Measurements from ENCODE around the gene ACSS3.
"Not testable (repeated sequence)": the region's sequence is repeated elsewhere in the genome, so short reads cannot be mapped to it uniquely, and the experiment has no call there.

ACSS3 gene

GRCh38 chr12:81167694-81168093, 89.8 kb downstream of the ACSS3 start:
- no peak for DNase-seq (ENCODE audit: low read depth in 3 of 3)

- DNase-seq (ENCODE audit: low read depth in 3 of 3) = no peak
Measured at GRCh38 chr12:81168445-81168844, 90.6 kb downstream of the ACSS3 start.

- DNase-seq (ENCODE audit: low read depth in 3 of 3) = no peak
Measured at GRCh38 chr12:81170072-81170471, 92.2 kb downstream of the ACSS3 start.

- no peak for DNase-seq (ENCODE audit: low read depth in 3 of 3)
Measured at GRCh38 chr12:81172851-81173250, 95.0 kb downstream of the ACSS3 start.

- DNase-seq (ENCODE audit: low read depth in 3 of 3) = no peak
Measured at GRCh38 chr12:81174664-81175063, 96.8 kb downstream of the ACSS3 start.

- DNase-seq (ENCODE audit: low read depth in 3 of 3) = no peak
Measured at GRCh38 chr12:81176796-81177195, 98.9 kb downstream of the ACSS3 start.

- DNase-seq (ENCODE audit: low read depth in 3 of 3) = no peak
Measured at GRCh38 chr12:81181691-81182090, 103.8 kb downstream of the ACSS3 start.

- DNase-seq (ENCODE audit: low read depth in 3 of 3) = no peak
Measured at GRCh38 chr12:81187686-81188085, 109.8 kb downstream of the ACSS3 start.

GRCh38 chr12:81196595-81196994, 118.7 kb downstream of the ACSS3 start:
- DNase-seq (ENCODE audit: low read depth in 3 of 3) = no peak

GRCh38 chr12:81200561-81200960, 122.7 kb downstream of the ACSS3 start:
- DNase-seq (ENCODE audit: low read depth in 3 of 3) = not testable (repeated sequence)

- no peak for DNase-seq (ENCODE audit: low read depth in 3 of 3)
Measured at GRCh38 chr12:81203671-81204204, 125.9 kb downstream of the ACSS3 start.

GRCh38 chr12:81205416-81205815, 127.5 kb downstream of the ACSS3 start:
- no peak for DNase-seq (ENCODE audit: low read depth in 3 of 3)

GRCh38 chr12:81206429-81206828, 128.6 kb downstream of the ACSS3 start:
- DNase-seq (ENCODE audit: low read depth in 3 of 3) = no peak

- no peak for DNase-seq (ENCODE audit: low read depth in 3 of 3)
Measured at GRCh38 chr12:81207173-81207572, 129.3 kb downstream of the ACSS3 start.

- no peak for DNase-seq (ENCODE audit: low read depth in 3 of 3)
Measured at GRCh38 chr12:81207664-81208063, 129.8 kb downstream of the ACSS3 start.

- no peak for DNase-seq (ENCODE audit: low read depth in 3 of 3)
Measured at GRCh38 chr12:81208187-81208911, 130.5 kb downstream of the ACSS3 start.

GRCh38 chr12:81209012-81209411, 131.1 kb downstream of the ACSS3 start:
- no peak for DNase-seq (ENCODE audit: low read depth in 3 of 3)

GRCh38 chr12:81209772-81210225, 131.9 kb downstream of the ACSS3 start:
- not testable (repeated sequence) for DNase-seq (ENCODE audit: low read depth in 3 of 3)

- no peak for DNase-seq (ENCODE audit: low read depth in 3 of 3)
Measured at GRCh38 chr12:81211306-81211705, 133.4 kb downstream of the ACSS3 start.

- no peak for DNase-seq (ENCODE audit: low read depth in 3 of 3)
Measured at GRCh38 chr12:81212996-81213696, 135.3 kb downstream of the ACSS3 start.

- no peak for DNase-seq (ENCODE audit: low read depth in 3 of 3)
Measured at GRCh38 chr12:81216739-81217138, 138.9 kb downstream of the ACSS3 start.

GRCh38 chr12:81221681-81222080, 143.8 kb downstream of the ACSS3 start:
- DNase-seq (ENCODE audit: low read depth in 3 of 3) = no peak

Measured in stimulated activated CD4-positive, alpha-beta T cell treated with anti-CD3 and anti-CD28 coated beads, TNF-alpha, amount 100 ng/mL, for 4 hours (primary cell).